Activated CD8-positive, alpha-beta memory T cell treated with anti-CD3 and anti-CD28 coated beads for 24 hours (primary cell): Measurements from ENCODE around the gene PCSK9.
"Not testable (repeated sequence)": the region's sequence is repeated elsewhere in the genome, so short reads cannot be mapped to it uniquely, and the experiment has no call there.

Experiments used
- DNase-seq: peaks from one replicate; pipeline ENCODE4 v3.0.0-alpha.2; 2020

Gene PCSK9

GRCh38 chr1:55081905-55082296, 42.6 kb downstream of the PCSK9 start:
- no peak for DNase-seq

DNA sequence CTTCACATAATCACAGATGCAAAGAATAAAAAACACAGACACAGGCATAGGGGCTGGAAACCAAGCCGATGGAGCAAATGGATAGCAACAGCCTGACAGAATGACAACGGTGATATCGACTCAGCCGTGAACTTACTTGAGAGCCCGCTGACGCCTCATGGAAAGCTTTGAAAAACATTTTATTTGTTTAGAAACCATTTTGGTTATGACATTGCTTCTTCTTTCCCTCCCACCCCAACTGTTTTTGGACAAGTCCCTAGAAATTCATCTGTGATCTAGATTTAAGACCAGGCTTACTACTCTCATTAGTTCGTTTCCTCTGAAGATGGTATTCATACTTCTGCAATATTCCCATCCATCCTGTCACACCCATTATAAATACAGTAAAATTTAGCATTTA, 44.9 kb downstream of the PCSK9 start:
- DNase-seq, result no peak

DNA sequence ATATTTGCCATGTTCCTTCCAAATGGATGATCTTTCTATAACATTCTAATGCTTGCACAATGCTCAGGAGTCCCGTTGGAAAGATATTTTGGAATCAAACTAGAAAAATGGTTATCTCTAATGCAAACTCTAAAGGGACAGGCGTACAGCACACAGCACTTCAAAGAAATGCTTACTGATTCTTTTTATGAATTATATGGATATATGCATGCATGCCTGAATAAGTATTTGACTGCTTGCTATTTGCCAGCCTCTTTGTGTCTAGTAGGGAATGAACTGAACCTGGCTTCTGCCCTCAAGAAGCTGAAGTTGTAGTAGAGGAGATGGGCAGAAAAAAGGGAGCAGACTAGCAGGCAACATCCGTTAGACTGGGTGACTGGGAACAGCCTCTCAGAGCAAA, 48.1 kb downstream of the PCSK9 start:
- DNase-seq, result no peak

- no peak for DNase-seq
Observed at GRCh38 chr1:55088413-55088812, 49.1 kb downstream of the PCSK9 start.

DNA sequence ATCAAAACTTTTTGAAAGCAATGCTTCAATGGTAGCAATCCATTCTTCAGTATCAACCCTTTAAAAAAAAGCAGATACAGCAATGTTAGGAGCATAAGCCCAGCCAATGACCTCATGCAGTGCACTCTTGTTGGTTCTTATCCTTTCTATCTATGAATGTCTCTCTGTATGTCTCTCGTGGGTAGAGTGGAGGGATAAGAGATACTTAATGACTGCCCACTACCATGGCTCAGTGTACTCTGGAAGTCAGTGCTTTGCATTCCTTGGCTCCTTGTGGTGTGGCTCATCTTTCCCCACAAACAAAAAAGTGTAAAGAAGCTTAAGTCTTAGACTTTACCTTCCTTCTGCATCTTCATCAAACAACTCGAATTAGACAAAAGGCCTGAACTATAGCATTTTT, 50.3 kb downstream of the PCSK9 start:
- no peak for DNase-seq

GRCh38 chr1:55092475-55092874, 53.1 kb downstream of the PCSK9 start:
- no peak for DNase-seq

DNA sequence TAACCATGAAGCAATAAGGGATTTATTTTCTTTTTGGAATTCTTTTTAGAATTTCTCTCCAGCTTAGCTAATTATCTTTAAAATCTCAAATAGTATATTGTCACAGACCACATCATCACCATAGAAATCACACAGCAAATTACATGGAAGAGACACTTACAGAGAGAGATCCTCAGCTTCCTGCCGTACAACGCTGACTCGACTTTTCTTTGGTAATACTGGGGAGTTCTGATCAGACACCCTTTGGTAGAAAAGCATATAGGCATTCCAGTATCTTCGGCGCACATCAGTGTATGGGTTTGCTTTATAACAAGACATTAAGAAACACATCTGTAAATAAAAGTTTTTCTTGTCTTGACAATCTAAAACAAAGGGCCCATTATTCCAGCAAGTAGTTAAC, 55.7 kb downstream of the PCSK9 start:
- no peak for DNase-seq

- DNase-seq, result no peak
Observed at GRCh38 chr1:55103891-55104290, 64.5 kb downstream of the PCSK9 start.

DNA sequence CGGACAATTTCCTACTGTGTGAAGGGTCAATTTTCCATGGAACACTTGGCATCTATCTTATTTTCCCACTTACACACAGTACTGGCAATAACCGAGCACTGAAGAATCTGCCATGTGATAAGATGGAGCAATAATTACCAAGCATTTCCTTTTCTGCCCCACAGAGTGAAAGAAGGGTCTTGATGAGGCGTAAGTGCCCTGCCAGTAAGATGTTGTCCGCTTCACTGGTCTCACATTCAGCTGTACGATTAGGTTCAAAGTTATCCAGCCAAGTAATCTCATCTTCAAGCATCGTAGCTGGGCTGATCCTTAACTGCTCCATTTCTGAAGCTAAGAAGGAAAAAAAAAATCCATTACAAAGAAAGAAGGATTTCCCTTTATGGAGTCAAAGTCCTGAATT, 67.8 kb downstream of the PCSK9 start:
- no peak for DNase-seq

GRCh38 chr1:55109005-55109404, 69.7 kb downstream of the PCSK9 start:
- not testable (repeated sequence) for DNase-seq
